Measurements from ENCODE around the gene SEMA6B.
A peak's percentile ranks its signal among the peaks of the same experiment; 100 is the strongest.
"Not testable (repeated sequence)": the region's sequence is repeated elsewhere in the genome, so short reads cannot be mapped to it uniquely, and the experiment has no call there.

Gene SEMA6B, protein sequence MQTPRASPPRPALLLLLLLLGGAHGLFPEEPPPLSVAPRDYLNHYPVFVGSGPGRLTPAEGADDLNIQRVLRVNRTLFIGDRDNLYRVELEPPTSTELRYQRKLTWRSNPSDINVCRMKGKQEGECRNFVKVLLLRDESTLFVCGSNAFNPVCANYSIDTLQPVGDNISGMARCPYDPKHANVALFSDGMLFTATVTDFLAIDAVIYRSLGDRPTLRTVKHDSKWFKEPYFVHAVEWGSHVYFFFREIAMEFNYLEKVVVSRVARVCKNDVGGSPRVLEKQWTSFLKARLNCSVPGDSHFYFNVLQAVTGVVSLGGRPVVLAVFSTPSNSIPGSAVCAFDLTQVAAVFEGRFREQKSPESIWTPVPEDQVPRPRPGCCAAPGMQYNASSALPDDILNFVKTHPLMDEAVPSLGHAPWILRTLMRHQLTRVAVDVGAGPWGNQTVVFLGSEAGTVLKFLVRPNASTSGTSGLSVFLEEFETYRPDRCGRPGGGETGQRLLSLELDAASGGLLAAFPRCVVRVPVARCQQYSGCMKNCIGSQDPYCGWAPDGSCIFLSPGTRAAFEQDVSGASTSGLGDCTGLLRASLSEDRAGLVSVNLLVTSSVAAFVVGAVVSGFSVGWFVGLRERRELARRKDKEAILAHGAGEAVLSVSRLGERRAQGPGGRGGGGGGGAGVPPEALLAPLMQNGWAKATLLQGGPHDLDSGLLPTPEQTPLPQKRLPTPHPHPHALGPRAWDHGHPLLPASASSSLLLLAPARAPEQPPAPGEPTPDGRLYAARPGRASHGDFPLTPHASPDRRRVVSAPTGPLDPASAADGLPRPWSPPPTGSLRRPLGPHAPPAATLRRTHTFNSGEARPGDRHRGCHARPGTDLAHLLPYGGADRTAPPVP

GRCh38 chr19:4559569-4559968, at the start of gene SEMA6B:
SEMA6B (minus strand) TSS chr19:4559684; CDS start chr19:4558457, 1,227 bp downstream.
- no peak for DNase-seq

DNA sequence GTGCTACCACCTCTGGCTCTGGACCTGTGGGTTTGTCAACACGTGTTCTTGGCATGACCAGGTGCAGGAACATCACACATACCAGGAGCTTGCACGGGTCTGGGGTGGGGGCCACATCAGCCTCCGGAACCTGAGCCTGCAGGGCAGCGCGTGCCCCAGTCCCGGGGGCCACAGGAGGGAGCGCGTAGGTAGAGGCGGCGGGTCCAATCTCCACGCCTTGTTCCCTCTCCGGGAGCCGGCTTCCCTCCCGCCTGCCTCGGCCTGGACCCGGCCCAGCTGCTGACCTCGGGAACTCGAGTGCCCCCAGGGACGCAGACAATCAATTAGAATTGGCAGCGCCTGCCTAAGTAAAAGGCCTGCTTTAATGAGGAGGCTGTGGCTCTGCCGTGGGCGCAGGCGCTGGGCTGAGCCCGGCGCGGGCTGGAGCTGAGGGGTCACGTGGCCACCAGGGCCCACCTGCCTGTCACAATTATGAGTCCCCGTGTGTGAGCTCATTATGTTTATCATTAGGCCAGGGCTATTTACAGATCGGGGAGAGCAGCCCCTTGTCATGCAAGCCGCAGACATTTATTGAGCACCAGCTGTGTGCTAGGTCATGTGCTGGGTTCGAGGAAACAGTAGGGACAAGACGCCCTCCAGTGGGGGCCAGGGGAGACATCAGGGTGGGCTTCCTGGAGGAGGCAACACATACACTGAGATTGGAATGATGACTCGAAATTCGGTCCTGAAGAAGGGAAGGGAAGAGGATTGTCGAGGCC, 47.6 kb upstream of the SEMA6B start:
- peak; percentile 75 for DNase-seq

DNA sequence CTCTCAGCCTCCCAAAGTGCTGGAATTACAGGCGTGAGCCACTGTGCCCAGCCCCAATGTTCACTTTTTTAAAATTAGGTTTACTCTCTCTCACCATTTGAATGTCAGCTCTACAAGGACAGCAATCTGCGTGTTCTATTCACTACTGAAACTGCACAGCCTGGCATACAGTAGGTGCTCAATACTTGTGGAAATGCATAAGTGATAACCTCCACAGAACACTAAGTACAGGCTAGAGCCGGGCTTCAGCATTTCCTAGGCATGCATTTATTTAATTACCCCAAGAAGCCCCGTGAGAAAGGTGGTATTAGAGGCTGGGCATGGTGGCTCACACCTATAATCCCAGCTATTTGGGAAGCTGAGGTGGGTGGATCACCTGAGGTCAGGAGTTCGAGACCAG, 46.7 kb upstream of the SEMA6B start:
- no peak for DNase-seq

GRCh38 chr19:4604912-4605311, 45.4 kb upstream of the SEMA6B start:
- DNase-seq: no peak

DNA sequence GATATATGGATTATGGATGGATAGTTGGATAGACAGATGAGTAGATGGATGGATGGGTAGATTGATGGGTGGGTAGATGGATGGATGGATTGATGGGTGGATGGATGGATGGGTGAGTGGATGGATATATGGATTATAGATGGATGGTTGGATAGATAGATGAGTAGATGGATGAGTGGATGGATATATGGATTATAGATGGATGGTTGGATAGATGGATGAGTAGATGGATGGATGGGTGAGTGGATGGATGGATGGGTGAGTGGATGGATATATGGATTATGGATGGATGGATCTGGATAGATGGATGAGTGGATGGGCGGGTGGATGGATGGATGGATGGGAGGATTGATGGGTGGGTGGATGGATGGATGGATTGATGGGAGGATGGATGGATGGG, 43.4 kb upstream of the SEMA6B start:
- no peak for DNase-seq

DNA sequence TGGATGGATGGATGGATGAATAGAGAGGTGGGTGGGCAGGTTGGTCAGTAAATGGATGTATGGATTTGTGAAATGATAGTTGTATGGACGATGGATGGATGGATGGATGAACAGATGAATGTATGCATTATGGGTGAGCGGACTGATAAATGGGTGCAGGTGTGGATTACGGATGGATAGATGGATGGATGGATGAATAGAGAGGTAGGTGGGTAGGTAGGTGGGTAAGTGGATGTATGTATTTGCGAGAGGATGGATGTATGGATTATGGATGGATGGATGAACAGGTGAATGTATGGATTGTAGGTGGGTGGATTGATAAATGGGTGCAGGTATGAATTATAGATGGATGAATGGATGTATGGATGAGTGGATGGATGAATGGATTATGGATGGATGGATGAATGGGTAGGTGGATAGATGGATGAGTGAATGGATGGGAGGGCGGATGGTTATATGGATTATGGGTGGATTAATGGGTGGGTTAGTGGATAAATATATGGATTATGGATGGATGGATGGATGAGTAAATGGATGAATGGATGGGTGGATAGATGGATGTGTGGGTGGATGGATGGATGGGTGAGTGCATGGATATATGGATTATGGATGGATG, 42.8 kb upstream of the SEMA6B start:
- DNase-seq: no peak

GRCh38 chr19:4600893-4601292, 41.4 kb upstream of the SEMA6B start:
- no peak for DNase-seq

GRCh38 chr19:4600082-4600481, 40.6 kb upstream of the SEMA6B start:
- DNase-seq: no peak

DNA sequence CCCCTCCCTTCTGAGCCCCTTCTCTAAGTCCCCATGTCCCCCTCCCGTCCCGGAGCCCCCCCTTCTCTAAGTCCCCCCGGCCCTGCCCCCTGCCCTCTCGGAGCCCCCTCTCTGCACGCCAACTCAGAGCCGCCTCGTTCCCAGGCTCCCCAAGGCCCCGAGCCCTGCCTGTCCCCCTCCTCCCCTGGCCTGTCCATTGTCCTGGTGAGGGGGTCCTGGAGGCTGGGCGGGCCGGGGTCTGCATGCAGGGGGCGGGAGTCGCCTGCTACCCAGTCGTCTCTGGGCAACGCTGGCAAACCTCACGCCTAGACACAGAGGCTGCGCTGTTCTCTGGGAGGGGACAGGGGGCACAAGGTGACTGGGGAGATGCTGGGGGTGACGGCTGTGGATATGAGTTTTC, 39.2 kb upstream of the SEMA6B start:
- no peak for DNase-seq

DNA sequence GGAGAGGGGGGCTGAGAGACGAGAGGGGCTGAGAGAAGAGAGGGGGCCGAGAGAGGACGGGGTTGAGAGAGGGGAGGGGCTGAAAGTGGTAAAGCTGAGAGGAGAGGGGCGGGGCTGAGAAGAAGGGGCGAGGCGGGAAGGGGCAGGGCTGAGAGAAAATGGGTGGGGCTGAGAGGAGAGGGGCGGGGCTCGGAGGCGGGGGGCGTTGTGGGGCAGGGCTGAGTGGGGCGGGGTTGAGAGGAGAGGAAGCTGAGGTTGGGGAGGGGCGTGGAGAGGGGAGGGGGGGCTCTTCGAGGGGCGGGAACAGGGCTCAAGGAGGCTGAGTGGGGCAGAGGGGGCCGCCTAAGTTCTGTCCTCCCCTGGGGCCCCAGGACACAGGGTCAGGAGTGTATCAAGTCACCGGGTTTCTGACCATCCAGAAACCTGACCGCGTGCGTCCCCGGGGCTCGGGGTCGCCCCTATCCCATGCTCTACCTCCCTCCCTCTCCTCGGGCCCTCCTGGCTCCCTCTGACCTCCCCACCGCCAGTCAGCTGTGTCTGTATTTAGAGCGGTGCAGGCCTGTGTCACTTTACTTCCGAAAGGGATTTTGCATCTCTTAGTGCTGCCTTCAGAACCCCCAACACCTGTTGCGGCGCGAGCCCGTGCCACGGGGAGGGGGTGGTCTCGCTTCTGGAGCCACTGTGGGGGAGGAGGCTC, 38.6 kb upstream of the SEMA6B start:
- peak; percentile 28 for DNase-seq

DNA sequence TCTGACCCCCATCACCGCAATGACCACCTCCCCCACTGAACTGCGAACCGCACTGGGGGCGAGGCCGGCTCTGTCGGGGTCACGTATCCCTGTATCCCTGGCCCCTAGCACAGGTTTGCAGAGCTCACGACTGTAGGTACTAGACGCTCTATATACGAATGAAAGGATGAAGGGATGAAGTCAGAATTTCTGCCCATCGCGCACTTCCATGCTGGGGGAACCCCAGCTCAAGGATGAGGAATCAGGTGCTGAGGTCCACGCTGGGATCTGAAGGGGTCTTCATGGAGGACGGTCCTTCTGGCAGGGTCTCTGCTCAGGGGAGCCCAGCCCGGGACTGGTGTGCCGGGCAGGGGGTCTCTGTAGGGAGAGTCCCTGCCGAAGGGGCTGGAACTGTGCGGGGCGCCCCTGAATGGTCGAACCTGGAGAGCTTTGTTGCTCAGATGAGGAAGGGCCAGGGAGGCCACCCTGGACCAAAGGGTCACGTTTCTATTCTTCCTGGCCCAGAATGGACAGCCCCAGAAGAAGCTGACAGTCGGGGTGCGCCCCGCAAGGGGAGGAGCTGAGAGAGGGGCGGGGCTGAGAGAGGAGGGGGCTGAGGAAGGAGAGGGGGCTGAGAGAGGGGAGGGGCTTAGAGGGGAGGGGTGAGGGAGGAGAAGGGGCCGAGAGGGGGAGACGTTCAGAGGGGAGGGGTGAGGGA, 37.9 kb upstream of the SEMA6B start:
- no peak for DNase-seq

- no peak for DNase-seq
Measured at GRCh38 chr19:4596033-4596904, 36.8 kb upstream of the SEMA6B start.

GRCh38 chr19:4595158-4595557, 35.7 kb upstream of the SEMA6B start:
- not testable (repeated sequence) for DNase-seq

DNA sequence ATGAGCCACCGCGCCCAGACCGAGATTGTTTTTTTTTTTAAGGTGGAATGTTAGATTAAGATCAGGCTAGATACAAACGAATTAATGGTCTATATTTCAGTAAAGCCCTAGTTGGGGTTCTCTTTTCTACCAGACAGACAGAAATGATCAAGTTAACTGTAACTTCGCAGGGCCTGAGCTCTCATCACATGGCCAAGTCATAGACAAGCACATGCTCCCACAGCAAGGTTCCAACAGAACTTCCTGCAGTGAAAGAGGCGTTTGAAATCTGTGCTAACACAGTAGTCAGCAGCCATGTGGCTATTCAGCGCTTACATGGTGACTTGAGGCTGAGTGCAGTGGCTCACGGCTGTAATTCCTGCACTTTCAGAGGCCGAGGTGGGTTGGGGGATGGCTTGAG, 34.7 kb upstream of the SEMA6B start:
- no peak for DNase-seq

DNA sequence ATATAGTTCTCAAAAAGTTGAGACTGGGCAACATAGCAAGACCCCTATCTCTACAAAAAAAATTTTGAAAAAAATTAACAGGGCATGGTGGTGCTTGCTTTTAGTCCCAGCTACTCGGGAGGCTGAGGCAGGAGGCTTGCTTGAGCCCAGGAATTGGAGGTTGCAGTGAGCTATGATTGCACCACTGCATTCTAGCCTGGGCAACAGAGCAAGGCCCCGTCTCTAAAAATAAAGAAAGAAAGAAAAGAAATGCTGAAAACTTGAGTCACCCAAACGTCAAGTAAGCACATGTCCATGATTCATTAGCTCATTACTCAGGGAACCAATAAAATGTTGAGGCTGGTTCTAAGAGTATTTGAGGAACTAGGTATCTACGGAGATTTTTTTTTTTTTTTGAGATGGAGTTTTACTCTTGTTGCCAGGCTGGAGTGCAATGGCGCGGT, 33.9 kb upstream of the SEMA6B start:
- DNase-seq: no peak

DNA sequence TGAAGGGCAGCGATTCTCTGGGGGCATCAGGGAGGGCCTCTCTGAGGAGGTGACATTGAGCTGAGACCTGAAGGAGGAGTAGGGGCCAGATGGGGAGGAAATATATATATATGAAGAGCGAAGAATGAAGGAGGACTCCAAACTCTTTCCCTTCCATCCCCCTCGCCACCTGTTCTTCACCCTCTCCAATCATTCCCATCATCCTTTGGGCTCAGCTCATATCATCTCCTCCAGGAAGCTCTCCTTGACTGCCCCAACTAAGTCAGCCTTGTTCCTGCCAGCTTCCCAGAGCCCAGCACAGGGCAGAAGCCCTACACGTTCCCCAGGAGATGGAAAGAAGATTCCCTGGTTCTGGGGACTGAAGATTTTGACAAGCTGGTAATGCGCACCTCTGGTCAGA, 33.0 kb upstream of the SEMA6B start:
- no peak for DNase-seq

GRCh38 chr19:4591320-4591719, 31.8 kb upstream of the SEMA6B start:
- DNase-seq: no peak

- DNase-seq: no peak
Measured at GRCh38 chr19:4590559-4590958, 31.1 kb upstream of the SEMA6B start.

DNA sequence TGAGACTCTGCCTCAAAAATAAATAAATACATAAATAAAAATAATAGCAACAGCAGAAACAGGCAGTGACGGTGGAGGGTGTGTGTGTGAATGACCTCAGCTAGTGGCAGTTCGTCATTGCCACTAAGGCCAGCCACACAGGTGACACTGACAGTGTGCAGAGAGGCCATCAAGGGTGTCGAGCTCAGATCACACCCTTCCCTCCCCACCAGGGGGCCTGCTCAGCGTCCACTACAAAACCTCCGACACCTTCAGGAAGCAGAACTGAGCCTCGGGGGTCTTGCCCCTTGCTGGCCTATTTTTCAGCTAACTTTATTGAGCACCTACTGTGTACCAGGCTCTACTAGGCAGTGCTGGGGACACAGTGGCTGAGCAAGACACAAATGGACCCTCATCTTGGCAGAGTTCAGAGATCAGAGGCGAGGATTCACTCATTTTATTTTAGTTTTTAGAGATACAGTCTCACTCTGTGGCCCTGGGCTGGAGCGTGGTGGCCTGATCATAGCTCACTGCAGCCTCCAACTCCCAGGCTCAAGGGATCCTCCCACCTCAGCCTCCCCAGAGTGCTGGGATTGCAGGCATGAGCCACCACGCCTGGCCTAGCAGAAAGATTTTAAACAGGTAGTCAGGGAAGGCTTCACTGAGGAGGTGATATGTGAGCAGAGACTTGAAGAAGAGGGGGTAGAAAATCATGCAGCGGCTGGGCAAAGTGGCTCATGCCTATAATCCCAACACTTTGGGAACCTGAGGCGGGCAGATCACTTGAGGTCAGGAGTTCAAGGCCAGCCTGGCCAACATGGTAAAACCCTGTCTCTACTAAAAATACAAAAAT, 30.3 kb upstream of the SEMA6B start:
- DNase-seq: no peak
